Transverse colon (tissue), 3 donors: ENCODE measurements around the gene ELOVL3.

Source experiments
- EP300 ChIP-seq: sonication (generic); formaldehyde crosslinking; IDR thresholded peaks from one replicate; pipeline ENCODE4 v1.6.1; 2017; ENCODE audit warnings: antibody characterized with exemption, low read depth
- POLR2A ChIP-seq: fragments of 450-650 bp; IDR thresholded peaks from one replicate; pipeline ENCODE4 v1.6.1; 2016; ENCODE audit warnings: antibody characterized with exemption, mild to moderate bottlenecking, moderate library complexity
- TF ChIP-seq, protein P1 (sequence below), 5 experiments: fragments of 200-600 bp in 3 of 5; fragments of 450-650 bp in 2 of 5; sonication (generic) in 3 of 5; IDR thresholded peaks; 1 replicate in 2 of 5; 2 replicates in 3 of 5; pipeline ENCODE4 v1.5.1; 2016 to 2017; ENCODE audit warnings: antibody characterized with exemption in 5 of 5, inconsistent platforms in 3 of 5, mild to moderate bottlenecking in 2 of 5, moderate library complexity in 1 of 5

DNA sequence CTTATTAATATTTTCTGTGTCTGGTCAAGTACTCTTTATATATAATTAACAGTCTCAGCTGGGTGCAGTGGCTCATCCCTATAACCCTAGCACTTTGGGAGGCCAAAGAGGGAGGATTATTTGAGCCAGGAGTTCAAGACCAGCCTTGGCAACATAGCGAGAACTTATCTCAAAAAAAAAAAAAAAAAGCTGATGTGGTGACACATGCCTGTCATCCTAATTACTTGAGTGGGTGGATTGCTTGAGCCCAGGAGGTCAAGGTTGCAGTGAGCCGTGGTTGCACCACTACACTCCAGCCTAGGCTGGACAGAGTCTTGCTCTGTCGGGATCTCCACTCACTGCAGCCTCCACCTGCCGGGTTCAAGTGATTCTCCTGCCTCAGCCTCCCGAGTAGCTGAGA, 6.7 kb upstream of the ELOVL3 start:
- no peak for TF ChIP-seq EP300
- TF ChIP-seq, protein P1, sequence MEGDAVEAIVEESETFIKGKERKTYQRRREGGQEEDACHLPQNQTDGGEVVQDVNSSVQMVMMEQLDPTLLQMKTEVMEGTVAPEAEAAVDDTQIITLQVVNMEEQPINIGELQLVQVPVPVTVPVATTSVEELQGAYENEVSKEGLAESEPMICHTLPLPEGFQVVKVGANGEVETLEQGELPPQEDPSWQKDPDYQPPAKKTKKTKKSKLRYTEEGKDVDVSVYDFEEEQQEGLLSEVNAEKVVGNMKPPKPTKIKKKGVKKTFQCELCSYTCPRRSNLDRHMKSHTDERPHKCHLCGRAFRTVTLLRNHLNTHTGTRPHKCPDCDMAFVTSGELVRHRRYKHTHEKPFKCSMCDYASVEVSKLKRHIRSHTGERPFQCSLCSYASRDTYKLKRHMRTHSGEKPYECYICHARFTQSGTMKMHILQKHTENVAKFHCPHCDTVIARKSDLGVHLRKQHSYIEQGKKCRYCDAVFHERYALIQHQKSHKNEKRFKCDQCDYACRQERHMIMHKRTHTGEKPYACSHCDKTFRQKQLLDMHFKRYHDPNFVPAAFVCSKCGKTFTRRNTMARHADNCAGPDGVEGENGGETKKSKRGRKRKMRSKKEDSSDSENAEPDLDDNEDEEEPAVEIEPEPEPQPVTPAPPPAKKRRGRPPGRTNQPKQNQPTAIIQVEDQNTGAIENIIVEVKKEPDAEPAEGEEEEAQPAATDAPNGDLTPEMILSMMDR (IDR thresholded peaks at IDR 0.05), result no peak
- TF ChIP-seq POLR2A, result no peak
